GM19035 (cell line): ENCODE measurements around the gene EIF1.
"Not testable (repeated sequence)": the region's sequence is repeated elsewhere in the genome, so short reads cannot be mapped to it uniquely, and the experiment has no call there.

Experiments
- ATAC-seq: cut with Tn5 transposase; IDR thresholded peaks from one replicate; pipeline ENCODE4 v1.9.1; 2021; ENCODE audit not compliant: unreplicated experiment

The EIF1 gene

GRCh38 chr17:41697122-41697962 lies 8.7 kb downstream of the EIF1 start:
- no peak for ATAC-seq

- ATAC-seq, result not testable (repeated sequence)
These were observed 12.2 kb downstream of the EIF1 start for GRCh38 chr17:41700843-41701242.

GRCh38 chr17:41702712-41703111 lies 14.0 kb downstream of the EIF1 start:
- no peak for ATAC-seq

- no peak for ATAC-seq
These were observed 16.7 kb downstream of the EIF1 start for GRCh38 chr17:41705271-41705991.

GRCh38 chr17:41707803-41708669 lies 19.4 kb downstream of the EIF1 start:
- ATAC-seq, result no peak

- ATAC-seq, result no peak
These were observed 21.9 kb downstream of the EIF1 start for GRCh38 chr17:41710472-41711090.

GRCh38 chr17:41711669-41712400 lies 23.1 kb downstream of the EIF1 start, which contains the start of gene GAST:
GAST (plus strand) TSS chr17:41712331; CDS start chr17:41715437, 3,106 bp downstream.
- no peak for ATAC-seq

- ATAC-seq, result no peak
These were observed 29.0 kb downstream of the EIF1 start for GRCh38 chr17:41717408-41718286.

- no peak for ATAC-seq
These were observed 29.6 kb downstream of the EIF1 start for GRCh38 chr17:41718287-41718645.

- no peak for ATAC-seq
These were observed 33.5 kb downstream of the EIF1 start for GRCh38 chr17:41722231-41722630.

GRCh38 chr17:41723801-41724475 lies 35.3 kb downstream of the EIF1 start:
- ATAC-seq, result no peak

- ATAC-seq, result no peak
These were observed 35.9 kb downstream of the EIF1 start for GRCh38 chr17:41724476-41725050.

- ATAC-seq, result no peak
These were observed 36.4 kb downstream of the EIF1 start for GRCh38 chr17:41725134-41725533.

GRCh38 chr17:41728056-41728455 lies 39.4 kb downstream of the EIF1 start:
- ATAC-seq, result no peak

GRCh38 chr17:41730479-41730878 lies 41.8 kb downstream of the EIF1 start:
- ATAC-seq, result no peak

- no peak for ATAC-seq
These were observed 43.2 kb downstream of the EIF1 start for GRCh38 chr17:41731836-41732235.

GRCh38 chr17:41733348-41734138 lies 44.9 kb downstream of the EIF1 start:
- ATAC-seq, result no peak
